ENCODE data around the gene PRRT1.
A peak's percentile ranks its signal among the peaks of the same experiment; 100 is the strongest.
"Not testable (repeated sequence)": the region's sequence is repeated elsewhere in the genome, so short reads cannot be mapped to it uniquely, and the experiment has no call there.

Gene PRRT1

GRCh38 chr6:32151863-32152768, at the start of gene PRRT1:
TSS of gene PRRT1 (minus strand) at chr6:32151939. CDS start at chr6:32151827, 112 bp downstream.
- no peak for DNase-seq

GRCh38 chr6:32200711-32201475, 49.2 kb upstream of the PRRT1 start:
- DNase-seq: no peak

- no peak for DNase-seq
These were observed 47.1 kb upstream of the PRRT1 start for GRCh38 chr6:32198866-32199265.

DNA sequence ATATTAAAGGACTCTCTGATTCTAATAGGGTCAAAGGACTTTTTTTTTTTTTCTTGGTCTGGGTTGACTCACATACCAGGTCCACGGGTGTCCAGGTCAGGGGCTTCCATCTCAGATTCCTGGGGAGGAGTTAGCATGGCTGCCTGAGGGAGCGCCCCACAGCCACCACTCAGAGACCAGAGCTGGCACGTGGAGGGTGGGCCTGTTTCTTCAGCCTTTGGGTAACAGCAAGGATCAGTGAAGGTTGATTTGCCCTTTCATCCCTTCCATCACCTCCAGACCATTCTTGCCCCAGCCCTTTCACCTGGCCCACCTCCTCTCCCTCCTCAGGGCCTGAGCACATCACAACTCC, 46.6 kb upstream of the PRRT1 start:
- no peak for DNase-seq

GRCh38 chr6:32196682-32197616, 45.2 kb upstream of the PRRT1 start:
- peak; percentile 70 for DNase-seq

- peak; percentile 71 for DNase-seq
These were observed 44.4 kb upstream of the PRRT1 start for GRCh38 chr6:32195902-32196681.

- DNase-seq: peak; percentile 99
These were observed 43.8 kb upstream of the PRRT1 start for GRCh38 chr6:32195652-32195901.

- peak; percentile 83 for DNase-seq
These were observed 43.3 kb upstream of the PRRT1 start for GRCh38 chr6:32194825-32195651.

GRCh38 chr6:32194388-32194787, 42.6 kb upstream of the PRRT1 start:
- DNase-seq: no peak

DNA sequence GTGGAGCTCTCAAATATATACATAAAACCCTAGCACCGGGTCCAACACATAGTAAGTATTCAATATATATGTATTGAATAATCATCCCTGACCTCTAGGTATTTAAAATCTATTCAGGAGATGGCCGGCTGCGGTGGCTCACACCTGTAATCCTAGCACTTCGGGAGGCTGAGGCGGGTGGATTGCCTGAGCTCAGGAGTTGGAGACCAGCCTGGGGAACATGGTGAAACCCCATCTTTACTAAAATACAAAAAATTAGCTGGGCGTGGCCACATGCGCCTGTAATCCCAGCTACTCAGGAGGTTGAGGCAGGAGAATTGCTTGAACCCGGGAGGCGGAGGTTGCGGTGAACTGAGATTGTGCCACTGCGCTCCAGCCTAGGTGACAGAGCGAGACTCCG, 41.4 kb upstream of the PRRT1 start:
- DNase-seq: not testable (repeated sequence)

GRCh38 chr6:32192608-32193039, 40.9 kb upstream of the PRRT1 start, which contains the start of gene GPSM3:
TSS of gene GPSM3 (minus strand) at chr6:32192643. CDS start at chr6:32192513, 130 bp downstream.
- DNase-seq: peak; percentile 57

DNA sequence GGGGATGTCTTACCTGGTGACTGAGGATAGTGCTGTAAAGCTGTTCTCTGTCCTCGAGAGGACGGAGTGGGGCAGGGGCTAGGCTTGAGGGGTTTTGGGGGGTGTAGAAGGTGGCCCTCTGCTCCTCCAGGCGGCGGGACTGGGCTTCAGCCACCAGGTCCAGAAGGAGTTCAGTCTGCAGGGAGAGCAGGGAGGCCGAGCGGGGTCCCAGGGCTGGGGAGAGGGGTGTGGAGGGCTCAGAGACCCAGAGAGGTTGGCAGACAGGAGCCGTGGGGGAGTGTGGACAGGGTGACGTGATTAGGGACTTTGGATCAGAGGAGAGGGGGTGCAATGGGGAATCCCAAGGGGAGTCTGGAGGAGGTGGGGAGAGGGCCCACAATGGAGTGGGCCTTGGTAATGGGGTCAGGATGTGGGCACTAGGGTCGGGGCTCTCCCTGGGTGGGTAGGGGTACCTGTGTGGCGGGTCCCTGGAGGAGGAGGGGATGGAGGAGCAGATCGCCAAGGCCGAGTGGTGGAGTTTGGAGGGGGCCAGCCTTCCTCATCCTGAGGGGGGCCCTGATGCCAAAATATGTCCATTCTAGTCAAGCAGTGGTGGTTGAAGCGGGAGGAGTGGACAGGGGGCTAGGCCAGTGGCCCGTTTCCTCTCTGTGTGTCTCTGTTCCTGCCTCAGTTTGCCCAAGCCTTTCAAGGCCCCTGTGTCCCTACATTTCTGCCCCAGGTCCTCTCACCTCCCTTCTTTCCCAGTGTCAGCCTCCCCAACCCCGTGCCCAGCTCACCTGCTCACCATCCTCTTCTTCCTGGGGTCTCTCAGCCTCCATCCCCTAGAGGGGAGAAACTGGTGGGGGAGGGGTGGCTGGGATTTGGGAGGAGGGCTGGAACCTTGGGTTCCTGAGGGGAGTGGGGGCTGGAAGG, 40.2 kb upstream of the PRRT1 start:
- DNase-seq: no peak

DNA sequence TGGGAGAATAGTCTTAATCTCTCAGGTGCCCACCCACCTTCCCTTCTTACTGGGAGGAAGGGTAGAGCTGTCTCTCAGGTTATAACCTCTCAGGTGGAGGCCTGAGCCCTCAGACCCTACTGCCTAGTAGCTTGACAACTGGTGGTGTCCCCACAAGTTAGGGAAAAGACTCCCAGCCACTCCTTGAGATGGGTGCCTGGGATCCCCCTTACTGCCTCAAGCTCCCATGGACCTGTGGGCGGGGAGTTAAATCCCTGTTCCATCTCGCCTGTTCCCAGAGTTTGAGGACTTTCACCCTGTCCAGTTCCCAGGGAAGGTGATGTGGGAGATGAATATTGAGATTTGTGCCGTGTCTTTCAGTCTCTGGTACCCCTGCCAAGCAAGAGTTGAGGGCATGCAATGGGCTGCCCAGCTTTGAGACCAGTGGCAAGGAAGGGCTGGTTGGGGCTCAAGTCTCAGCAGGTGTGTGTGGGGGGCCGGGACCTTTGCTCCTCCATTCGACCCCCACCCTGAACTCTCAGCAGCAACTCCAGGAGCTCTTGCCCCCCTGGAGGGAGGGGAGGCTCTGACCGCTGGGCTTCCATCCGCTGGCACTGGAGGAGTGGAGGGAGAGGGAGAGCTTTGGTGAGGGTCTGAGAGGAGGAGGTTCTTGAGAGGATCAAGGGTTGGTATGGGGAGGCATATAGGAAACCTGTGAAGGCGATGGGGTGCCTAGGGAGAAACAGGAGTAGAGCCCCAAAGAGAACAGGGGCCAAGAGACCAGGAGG, 39.4 kb upstream of the PRRT1 start:
- DNase-seq: no peak

DNA sequence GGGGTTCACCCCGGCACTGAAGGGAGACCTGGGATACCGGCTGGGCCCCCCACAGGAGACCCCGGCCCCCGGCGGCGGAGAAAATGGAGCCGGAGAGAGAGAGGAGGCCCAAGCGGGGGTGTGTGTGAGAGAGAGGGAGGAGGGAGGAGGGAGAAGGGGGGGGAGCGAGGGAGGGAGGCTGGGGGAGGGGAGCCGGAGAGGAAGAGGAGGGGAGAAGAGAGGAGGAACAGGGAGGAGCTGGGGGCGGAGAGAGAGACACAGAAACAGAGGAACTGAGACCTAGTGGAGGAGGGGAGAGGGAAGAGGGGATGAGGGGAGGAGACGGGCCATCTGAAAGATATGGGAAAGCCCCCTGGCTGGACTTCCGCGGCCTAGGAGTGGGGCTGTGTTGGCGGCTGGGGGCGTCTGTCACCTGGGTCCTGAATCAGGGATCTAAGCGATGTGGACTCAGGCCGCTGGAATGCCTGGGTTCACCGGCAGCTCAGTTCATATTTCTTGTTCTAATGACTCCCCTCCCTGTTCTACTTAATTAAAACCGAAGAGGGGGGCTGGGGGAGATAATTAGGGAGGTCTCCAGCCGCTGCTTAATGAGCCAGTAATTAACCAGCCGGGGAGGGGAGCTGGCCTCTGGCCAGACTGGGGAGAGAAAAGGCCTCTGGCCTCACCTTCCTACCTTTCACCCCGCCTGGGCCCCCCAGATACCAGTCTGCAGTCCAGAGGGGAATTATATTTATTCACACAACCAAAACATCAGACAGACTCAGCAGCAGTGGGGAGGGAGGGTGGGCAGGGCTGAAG, 38.5 kb upstream of the PRRT1 start, which contains the start of gene PBX2:
TSS of gene PBX2 (minus strand) at position 149 of the 798 bp plus-strand sequence. CDS start 287 bp downstream, outside the sequence.
- peak; percentile 93 for DNase-seq

- no peak for DNase-seq
These were observed 38.0 kb upstream of the PRRT1 start for GRCh38 chr6:32189742-32190053.

DNA sequence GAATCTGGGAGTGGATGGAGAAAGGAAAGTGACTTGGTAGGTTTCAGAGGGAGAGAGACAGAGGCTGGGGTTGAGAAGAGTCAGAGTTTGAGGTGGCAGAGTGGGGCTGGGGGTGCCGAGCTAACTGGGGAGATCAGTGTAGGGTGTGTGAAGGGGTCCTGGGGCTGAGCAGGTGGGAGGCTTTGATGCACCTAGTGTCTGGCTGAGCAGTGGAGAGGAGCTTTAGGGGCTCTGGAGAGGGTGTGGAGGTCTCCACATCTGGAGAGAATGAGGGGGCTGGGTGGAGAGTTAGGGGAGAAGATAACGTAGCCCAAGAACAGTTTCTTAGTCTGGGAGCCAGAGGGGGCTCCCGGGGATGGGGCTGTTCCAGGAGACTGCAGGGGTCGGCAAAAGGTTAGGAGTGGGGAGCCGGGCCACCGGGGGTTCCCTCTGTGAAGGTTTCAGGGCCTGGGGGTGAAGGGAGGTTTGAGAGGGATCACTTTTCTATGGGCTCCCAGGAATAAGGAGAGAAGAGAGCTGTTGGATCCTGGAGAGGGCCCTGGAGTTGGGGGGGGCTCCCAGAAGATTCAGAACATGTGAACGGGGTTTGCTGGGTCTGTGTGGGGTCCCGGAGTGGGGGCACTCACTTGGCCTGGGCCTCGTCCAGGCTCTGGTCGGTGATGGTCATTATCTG, 37.5 kb upstream of the PRRT1 start:
- no peak for DNase-seq

DNA sequence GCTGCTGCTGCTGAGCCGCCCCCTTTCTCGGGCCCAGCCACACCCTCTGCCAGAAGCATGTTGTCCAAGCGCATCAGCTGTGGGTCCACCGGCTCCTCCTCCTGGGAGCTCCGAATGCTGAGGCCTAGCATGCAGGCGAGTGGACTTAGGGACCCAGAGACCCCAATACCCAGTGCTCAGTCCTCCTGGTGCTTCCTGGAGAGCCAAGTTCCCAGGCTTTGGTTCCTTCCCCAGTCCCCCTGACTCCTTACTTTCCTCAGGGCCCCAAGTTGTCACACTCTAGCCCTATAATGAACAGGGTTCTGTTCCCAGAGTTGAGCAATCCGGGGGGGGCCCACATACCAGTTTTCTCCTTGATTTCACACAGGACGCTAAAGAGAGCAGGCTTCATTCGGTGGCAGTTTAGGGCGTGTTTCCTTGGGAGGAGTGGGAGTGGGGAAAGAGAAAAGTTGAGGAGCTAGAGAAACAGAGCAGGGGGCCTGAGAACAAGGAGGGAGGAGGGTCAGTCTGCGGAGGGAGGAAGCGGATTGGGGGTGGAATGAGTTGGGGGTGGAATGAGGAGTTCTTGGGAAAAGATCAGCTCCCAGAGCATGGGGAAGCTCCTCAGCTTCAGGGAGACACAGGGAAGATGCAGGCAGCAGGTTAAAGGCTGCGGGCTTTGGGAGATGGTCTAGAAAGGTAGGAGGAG, 36.8 kb upstream of the PRRT1 start:
- DNase-seq: no peak
